T47D (cell line): ENCODE measurements around the gene CRB3.
A peak's percentile ranks its signal among the peaks of the same experiment; 100 is the strongest.

Experiments used
- DNase-seq, 2 experiments: peaks; one replicate each; pipeline versions ENCODE4 v3.0.0 to v3.0.0-alpha.2; 2011 to 2012; ENCODE audit warnings: low read depth in 1 of 2, low spot score in 1 of 2
- JUND ChIP-seq: IDR thresholded peaks from 2 replicates; pipeline ENCODE4 v1.6.1; 2012; ENCODE audit warnings: low read depth
- in situ Hi-C: cut with HindIII; loops from 2 replicates; pipeline ENCODE4 v1.10.0; 2016; ENCODE audit warnings: low sequenced_read_pairs, low pct_unique_long_range_greater_than_20kb

The CRB3 gene

DNA sequence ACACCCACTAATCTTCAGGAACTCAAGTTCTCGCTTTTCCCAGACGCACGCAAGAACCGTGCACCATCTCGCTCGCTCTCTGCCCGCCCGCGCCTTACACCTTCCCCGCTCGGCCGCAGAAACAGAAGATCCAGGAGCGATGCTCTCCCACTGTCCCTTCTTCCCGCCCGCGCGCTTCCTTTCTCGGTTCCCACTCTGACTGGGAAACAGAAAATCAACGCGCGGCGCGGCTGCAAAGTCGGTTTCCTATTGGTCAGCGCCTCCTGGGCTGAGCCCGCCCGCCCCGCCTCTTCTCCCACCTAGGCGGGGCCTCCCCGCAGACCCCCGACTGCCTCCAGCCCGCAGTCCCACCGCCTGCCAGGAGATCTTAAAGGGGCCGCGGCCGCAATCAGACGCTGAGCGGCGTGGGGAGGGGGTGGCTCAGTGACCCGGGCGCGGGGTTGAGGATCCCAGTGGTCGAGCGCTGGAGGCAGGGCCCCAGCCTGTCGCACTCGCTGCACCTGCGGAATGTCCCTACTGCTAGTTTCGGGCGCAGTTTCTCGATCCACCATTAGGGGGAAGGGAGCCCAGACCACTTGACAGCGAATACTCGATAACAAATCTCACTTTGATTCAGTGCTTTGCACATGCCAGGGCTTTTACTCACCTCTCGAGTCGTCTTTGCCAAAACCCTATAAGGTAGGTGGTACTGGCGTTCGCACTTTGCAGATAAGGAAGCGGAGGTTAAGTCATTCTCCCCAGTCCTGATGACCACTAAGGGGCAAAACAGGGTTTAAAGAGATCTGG is 3.8 kb upstream of the CRB3 start:
- TF ChIP-seq JUND: no peak
- DNase-seq: peak; percentile 85 to 98
- in situ Hi-C loops: no loop called here

DNA sequence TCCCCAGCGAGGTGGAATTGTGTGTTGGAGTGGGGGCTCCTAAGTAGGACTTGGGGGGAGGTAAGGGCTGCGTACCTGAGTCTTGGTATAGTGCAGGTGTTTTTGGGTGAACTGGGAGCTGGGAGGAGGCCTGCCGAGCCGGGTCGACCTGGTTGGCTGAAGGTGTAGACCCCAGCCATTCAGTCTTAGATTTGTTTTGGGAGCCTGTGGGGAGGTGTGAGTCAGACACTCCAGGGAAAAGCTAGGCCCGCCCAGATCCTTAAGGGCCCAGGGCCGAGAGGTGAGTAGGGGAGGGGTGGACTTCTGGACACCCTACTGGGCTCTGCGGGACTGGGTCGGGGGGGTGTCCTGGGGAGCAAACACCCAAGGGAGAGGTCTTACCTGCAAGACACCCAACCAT is 935 bp downstream of the CRB3 start:
- no peak for TF ChIP-seq JUND
- DNase-seq: no peak
- in situ Hi-C loops: no loop called here

DNA sequence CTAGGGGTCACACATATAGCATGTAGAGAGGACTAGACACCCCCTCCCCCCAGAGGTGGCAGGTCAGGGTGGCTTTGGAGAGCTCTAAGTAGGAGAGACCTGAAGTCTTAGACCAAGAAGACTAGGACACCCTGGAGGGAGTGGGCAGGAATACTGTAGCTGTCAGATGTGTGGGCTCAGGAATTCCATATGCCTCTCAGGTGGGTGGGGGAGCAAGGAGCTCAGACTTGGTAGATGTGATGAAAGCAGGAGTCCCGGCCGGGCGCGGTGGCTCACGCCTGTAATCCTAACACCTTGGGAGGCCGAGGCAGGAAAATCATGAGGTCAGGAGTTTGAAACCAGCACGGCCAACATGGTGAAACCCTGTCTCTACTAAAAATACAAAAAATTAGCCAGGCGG is 1.6 kb downstream of the CRB3 start:
- no peak for TF ChIP-seq JUND

DNA sequence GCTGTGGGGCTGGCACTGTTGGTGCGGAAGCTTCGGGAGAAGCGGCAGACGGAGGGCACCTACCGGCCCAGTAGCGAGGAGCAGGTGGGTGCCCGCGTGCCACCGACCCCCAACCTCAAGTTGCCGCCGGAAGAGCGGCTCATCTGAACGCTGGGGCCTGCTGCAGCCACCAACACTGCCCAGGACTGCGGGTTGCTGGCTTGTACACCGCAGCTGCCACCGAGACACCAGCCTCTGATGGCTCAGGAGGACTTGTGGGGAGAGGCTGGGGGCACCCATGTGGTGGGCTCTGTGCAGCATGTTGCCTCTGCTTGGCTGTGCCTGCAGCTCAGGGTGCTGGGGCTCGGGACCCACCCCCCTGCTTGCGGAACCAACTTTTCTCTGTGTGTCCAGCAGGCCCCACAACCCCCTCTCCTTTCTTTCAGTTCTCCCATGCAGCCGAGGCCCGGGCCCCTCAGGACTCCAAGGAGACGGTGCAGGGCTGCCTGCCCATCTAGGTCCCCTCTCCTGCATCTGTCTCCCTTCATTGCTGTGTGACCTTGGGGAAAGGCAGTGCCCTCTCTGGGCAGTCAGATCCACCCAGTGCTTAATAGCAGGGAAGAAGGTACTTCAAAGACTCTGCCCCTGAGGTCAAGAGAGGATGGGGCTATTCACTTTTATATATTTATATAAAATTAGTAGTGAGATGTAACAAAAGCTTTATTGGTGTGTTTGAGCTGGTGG is 2.6 kb downstream of the CRB3 start:
- in situ Hi-C loops: no loop called here
- no peak for TF ChIP-seq JUND
- DNase-seq: no peak

More for the DNA sequence above, 1.6 kb downstream of the CRB3 start:
- DNase-seq: no peak
- in situ Hi-C loops: no loop called here

DNA sequence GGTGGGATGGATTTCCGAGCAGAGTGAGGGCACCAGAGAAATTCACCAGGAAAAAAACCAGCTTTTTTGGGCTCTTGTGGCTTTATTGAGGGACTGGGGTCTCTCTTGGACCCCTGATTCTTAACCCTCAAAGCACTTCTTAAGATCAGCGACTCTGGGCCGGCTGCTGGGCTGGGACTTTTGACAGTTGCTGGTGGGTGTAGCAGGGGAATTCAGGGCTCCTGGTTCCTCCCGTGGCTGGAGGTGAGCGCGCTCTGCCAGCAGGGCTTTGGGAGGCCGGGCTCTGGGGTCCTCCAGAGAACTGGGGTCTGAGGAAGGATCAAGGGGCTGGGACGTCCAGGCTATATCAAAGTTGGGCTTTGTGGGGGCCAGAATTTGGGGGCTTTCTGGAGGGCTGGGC is 3.3 kb downstream of the CRB3 start:
- no peak for DNase-seq
- TF ChIP-seq JUND: no peak
- in situ Hi-C loops: no loop called here

DNA sequence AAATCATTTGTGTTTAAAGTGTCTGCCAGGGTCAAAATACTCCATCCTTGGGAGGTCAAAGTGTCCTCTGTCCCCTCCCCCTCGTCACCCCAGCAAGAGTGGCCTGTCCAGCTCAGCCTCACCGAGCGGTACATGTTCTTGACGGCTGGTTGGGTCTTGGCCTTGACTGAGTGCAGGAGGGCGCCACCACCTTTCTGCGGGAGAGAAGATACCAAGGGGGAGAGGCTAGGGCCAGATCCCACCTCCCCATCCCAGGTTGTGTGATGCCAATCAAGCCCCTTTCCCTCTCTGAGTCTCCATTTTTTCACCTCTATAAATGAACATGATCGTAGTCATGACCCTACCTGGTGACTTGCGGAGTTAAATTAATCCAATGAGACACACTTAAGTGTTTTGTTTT is 6.1 kb downstream of the CRB3 start:
- DNase-seq: no peak
- in situ Hi-C loops: no loop called here
- TF ChIP-seq JUND: no peak

DNA sequence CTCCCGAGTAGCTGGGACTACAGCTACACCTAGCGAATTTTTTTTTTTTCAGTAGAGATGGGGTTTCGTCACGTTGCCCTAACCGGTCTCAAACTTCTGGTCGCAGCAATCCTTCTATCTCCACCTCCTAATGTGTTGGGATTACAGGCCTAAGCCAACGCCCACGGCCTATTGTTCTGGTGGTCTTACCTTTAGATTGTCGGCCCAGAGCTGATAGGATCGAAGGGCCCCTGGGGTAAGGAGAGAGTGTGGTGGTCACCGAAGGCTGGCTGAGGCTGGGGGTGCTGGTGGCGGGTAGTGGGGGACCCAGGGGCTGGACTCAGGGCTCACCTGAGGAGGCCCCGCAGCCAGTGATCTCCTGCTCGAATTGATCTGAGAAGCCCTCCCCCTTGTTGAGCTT is 7.0 kb downstream of the CRB3 start:
- in situ Hi-C loops: no loop called here
- DNase-seq: no peak
- TF ChIP-seq JUND: no peak

DNA sequence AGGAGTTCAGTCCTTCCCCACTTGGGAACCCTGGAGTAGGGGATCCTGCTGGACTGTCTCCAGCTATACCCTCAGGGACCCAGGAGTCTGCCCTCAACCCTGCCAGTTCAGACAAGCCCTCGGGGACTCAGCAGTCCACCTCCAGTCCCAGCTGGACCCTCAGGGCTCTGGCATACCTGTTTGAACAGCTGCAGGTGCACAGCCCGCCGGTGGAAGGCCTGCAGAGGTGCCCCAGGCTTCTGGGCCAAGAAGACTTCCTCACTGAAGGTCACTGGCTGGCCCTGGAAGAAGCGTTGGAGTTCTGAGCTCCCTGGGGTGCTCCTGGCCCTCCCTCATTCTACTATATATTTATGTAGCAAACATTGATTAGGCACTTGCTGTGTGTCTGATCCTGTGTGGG is 8.6 kb downstream of the CRB3 start:
- in situ Hi-C loops: no loop called here
- TF ChIP-seq JUND: no peak
- DNase-seq: peak in 1 of 2 experiments; percentile 25

DNA sequence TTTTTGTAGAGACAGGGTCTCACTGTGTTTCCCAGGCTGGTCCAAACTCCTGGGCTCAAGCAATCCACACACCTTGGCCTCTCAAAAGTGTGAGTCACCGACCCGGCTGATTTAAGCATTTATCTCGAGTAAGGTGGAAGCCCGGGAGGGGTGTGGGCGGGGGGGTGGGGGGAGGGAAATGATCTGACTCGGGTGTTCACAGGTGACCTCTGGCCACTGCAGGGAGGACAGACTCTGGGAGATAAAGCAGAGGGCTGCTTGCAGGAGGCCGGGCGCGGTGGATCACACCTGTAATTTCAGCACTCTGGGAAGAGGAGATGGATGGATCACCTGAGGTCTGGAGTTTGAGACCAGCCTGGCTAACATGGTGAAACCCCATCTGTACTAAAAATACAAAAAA is 9.6 kb downstream of the CRB3 start:
- TF ChIP-seq JUND: no peak
- no peak for DNase-seq
- in situ Hi-C loops: no loop called here

DNA sequence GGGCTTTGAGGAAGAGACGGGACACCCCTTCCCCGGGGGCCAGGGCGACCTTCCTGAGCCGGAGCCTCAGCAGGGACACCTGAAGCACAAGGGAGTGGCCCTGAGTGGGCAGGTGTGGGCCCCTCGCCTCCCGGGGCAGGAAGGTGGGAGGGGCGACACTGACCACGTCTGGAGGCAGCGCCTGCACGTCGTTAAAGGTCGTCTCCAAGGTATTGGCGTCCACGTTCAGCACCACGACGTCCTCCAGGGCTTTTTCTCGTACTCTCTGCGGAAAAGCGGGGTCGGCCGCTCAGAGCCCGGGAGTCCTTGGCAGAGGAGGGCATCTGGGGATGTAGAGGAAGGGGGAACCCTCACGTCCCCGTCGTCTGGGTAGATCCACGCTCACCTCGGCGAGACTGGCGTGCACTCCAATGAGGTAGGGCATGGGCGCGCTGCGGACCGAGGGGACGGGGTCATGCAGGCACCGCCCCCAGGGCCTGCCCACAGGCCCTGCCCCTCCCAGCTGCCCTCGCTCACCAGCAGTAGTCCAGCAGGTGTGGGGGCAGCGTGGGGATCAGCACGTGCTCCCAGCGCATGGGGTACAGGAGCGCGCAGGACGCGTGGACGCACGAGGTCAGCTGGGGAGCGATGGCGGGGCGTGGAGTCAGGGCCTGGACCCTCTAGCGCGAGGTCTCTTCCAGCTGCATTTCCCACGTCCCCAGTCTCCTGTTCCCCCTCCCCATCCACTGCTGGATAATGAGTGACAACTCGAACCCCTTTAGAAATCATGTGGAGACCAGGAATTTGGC is 11.4 kb downstream of the CRB3 start:
- no peak for TF ChIP-seq JUND
- in situ Hi-C loops: no loop called here
- no peak for DNase-seq

DNA sequence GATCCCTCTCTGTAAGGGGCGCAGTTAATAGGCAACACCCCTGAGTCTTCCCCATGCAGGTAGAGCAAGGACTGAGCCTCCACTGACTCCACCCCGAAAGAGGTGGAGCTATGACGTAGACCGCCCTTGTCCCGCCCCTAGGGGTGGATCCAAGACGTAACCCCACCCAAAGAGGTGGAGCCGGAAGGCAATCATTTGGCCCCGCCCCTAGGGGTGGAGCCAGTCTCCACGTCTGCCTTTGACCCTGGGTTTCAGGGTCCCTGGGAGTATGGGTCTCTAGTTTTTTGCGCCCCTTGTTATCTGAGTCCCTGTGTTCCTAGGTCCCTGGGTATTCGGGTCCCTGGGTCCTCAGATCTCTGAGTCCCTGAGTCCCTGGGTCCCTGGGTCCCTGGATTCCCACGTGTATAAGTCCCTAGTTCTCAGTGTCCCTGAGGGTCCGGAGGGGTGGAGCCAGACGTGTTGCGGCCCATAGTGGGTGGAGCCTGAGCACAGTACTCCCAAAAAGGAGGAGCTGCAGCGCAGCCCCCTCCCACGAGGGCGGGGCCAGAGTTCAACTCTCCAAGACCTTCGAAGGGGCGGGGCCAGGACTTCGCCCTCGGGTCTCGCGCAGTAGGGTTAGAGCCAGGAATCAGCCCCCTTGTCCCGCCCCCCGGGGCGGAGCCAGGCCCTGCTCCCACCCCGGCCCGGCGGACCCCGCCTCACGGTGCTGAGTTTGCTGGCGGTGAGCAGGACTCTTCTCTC is 12.3 kb downstream of the CRB3 start:
- peak in 1 of 2 experiments; percentile 87 for DNase-seq
- no peak for TF ChIP-seq JUND
- in situ Hi-C loops: no loop called here

DNA sequence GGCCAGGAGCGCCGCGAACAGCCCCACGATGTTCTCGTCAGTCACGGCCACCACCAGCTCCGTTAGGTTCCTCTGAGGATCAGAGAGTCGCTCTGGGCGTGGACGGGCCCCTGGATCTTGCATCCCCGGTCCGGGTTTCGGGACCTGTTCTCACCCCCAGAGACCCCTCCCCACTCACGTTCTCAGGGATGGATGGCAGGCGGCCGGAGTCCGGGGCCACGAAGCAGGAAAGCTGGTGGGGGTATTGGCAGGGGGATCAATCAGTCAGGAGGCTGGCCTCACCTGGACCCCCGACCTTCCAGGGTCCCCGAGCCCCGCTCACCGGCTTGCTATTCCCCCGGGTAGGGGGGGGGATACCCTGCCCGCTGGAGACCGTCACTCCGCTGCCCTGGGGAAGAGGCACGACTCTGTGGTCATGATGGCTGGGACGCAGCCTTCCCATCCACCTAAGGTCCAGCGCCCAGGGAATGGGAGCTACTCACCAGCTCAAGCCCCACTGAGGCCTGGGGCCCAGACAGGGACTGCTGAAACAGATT is 12.9 kb downstream of the CRB3 start:
- in situ Hi-C loops: no loop called here
- DNase-seq: no peak

More for the DNA sequence above, 12.9 kb downstream of the CRB3 start:
- no peak for TF ChIP-seq JUND
